Left lobe of liver (tissue), 2 donors: ENCODE measurements around the gene ENTREP3. TPM values are rescaled to one million over a fixed set of nuclear protein-coding genes. Genes with fewer than 3 reads are reported as not detected.

ENCODE experiments used
- ATAC-seq: fragments of 200-7000 bp; cut with Tn5 transposase; one replicate; pipeline ENCODE4 v1.9.1; 2020; ENCODE audit warnings: mild to moderate bottlenecking, moderate library complexity
- DNase-seq: peaks from one replicate; pipeline ENCODE4 v3.0.0-alpha.2; 2020; ENCODE audit warnings: low spot score
- total RNA-seq: library from RNA; stranded (reverse); gene quantifications from one replicate; pipeline ENCODE4 v1.2.1, GENCODE V29; 2021
- donor health status: DM: no; HTN: no; CAD: no; lungs with moderate emphysema.
- donor health status: DM: no; HTN: yes; CAD: no.

The ENTREP3 gene
- total RNA-seq, 1 donor from 2014 or later = 9.6 TPM

DNA sequence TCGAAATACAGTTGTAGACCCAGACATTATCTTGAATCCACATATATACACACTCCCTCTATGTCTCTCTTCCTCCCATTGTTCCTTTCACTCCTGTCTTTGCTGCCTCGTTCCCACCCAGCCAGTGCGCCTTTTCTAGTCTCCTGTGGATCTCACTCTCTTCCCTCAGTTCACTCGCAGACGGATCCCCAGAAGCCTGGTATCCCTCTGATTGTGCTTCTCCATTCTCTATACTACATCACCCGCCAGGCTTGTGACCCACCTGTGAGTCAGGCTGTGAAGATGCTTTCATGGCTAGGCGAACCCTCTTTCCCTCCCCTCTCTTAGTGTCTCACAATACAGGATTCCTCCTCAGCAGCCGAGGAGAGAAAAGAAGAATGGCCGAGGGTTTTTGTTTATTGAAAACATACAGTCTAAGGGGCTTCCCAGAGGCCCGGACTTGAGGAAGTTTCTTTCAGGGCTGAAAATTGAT is 23.4 kb upstream of the ENTREP3 start:
- ATAC-seq (no peak), DNase-seq (no peak)

DNA sequence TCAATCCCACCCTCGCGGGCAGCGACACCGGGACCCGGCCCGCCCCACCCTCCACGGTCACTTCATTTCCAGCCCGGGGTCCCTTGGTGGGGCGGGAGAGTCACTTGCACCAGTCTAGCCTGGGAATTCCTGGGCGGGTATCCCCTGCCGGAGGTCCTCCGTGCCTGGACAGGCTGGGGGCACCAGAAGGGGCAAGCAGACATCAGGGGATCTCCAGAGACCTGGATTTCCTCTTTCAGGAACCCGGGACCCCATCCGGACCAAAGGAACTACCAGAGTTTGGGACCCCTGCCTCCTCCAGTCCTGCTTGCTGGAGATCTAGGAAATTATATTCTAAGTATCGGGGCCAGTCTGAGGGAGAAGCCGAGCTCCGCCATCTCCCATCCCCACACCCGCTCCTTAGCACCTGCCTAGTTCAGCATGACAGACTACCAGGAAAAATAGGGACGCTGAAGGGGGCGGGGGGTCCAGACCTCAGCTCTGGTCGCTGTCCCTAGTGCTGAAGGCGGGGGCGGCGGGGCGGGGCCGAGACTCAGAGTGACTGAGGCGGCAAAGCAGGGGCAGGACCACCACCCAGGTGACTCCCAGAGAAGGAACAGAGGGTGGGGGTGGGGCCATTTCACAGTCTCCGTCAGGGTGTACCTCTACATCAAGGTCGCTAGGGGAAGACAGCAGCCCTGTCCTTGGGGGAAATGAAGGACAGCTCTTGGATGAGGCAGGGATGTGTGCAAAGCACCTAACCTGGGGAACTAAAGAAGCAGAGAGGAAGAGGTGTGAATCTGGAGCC is 22.8 kb upstream of the ENTREP3 start:
- peak; percentile 7 for ATAC-seq

DNA sequence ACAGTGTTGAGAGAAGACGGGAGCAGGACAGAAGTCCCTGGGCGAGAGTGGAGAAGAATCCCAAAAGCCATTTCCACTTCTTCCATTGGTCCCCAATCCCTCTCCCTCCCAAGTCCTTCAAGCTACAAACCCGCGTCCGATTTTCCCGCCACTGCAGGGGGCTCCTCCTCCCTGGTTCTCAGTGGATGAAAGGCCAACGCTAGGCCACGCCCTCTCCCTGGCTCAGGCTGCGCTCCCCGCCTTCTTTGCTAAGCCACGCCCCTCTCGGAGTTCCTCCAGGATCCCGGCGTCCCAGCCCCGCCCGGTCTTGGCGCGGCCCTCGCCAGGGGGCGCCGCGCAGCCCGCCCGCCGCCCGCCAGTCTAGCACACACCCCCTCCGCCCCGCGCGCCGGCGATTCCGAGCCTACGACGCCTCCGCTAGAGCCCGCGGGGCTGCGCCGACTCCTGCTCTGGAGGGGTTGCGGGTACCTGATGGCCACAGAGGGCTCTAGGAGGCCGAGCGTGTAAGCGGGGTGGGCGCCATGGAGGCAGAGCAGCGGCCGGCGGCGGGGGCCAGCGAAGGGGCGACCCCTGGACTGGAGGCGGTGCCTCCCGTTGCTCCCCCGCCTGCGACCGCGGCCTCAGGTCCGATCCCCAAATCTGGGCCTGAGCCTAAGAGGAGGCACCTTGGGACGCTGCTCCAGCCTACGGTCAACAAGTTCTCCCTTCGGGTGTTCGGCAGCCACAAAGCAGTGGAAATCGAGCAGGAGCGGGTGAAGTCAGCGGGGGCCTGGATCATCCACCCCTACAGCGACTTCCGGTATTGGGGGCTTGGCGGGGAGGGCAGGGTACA is 22.0 kb upstream of the ENTREP3 start, which contains the start of gene HCN3:
TSS of gene HCN3 (plus strand) at position 394 of the 832 bp plus-strand sequence. CDS start at position 522, 128 bp downstream.
- DNase-seq = peak; percentile 98
- peak; percentile 86 for ATAC-seq

More for the DNA sequence above, 22.8 kb upstream of the ENTREP3 start:
- DNase-seq = no peak

DNA sequence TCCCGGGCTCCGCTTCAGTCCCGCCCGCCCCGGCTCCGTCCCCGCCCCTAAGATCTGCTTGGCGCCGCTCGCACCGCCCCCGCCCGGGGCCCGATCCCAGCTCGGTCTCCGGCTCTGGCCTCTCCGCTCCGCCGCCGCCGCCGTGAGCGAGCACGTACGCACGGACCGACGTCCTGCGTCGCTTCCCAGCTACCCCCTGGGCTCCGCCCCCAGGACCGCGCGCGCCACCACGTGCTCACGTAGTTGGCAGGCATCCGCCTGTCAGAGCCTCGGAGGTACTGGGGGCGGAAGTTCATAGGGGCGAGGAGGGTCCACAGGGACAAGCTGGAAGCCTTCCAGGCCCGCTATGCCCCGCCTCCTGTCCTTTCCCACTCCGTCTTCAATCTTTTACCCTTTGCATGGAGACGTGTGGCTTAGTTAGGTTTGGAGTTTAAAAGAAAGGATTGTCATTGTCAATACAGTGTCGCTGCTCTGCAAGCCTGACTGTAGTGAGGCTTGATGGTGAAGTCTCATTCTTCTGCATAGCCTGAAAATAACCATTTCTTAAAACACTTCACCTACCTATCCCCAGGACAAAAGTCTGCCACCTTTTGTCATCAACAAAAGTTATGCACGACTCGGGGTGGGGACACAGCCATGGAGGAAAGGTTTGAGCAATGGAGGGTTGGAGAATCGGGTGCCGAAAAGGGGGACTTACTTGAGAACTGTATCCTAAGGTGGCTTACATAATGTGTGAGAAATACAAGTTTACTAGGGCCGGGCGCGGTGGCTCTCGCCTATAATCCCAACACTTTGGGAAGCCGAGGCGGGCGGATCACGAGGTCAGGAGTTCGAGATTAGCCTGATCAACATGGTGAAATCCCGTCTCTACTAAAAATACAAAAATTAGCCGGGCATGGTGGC is 18.3 kb upstream of the ENTREP3 start, which contains the start of gene CLK2:
TSS of gene CLK2 (minus strand) at position 162 of the 903 bp plus-strand sequence. CDS start 2,527 bp downstream, outside the sequence.
- DNase-seq (peak; percentile 97), ATAC-seq (peak; percentile 82)

DNA sequence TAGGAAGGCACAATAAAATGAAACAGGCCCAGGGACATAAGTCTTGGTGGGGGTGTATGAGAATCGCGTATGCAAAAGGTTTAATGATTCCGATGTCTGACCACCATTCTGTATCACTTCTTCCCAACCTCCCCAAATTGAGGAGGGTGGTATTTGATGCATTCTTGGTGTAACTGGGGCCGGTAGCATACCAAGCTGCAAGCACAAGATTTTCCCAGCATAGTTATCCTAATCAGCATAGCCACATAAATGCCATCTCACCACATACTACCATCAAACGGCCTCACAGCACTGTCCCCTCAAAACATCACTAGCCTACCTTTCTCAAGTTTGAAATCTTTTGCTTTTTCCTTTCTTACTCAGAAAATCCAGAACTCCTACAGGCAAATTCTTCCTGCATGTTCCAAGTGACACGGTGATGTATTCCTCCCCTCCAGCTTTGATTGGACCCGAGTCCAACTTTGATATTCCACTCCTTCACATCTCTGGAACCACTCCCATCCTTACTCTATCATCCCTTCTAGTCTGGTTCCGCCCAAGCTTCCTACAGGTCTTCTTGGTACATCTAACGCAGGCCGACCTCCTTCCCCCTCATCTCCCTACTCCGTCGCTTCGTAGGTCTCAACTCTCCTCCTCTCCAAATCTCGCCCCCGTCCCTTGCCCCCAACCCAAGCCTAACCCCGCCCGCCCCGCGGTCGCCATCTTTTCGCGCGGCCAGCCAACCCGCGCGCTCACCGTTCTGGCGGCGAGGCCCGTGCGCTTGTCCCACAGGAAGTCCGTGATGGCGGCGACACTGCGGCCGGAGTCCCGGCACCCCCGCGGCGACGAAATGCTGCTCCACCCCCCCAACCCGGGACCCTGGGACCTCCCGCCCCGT is 17.4 kb upstream of the ENTREP3 start:
- DNase-seq = no peak
- ATAC-seq = peak; percentile 33

DNA sequence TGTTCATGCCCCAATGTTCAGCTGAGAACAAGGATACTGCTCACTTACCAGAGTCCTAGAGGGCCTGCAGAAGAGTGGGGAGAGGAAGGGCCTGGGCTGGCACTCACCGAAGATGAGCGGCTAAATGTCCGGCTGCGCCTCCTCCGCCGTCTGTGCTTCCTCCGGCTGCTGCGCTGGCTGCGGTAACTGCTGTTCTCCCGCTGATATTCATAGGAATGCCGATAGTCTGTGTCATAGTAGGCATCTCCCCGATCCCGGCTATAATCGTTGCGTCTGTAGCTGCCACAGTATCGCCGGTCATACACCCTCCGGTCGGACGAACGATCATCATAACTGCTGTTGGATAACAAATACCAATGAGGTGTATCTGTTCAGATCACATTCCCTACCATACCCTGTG is 14.1 kb upstream of the ENTREP3 start:
- ATAC-seq (no peak), DNase-seq (no peak)

DNA sequence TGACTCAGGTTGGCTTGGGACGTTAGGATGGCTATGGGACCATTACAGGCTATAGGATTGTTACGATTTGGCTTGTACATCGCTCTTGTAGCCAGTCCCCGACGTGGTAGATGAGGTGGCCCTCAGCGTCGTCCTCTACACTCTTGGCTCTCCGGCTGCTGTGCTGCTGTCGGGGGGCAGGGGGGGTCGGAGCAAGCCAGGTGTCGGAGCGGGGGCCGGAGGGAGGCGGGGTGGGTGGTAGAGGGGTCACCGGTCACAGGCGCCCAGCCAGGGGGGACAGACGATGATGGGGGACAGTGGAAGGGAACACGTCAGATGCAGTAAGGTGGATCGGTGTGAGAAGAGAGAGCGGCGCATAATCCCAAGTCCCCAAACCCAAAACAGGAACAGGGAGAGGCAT is 13.3 kb upstream of the ENTREP3 start:
- no peak for ATAC-seq
- no peak for DNase-seq

DNA sequence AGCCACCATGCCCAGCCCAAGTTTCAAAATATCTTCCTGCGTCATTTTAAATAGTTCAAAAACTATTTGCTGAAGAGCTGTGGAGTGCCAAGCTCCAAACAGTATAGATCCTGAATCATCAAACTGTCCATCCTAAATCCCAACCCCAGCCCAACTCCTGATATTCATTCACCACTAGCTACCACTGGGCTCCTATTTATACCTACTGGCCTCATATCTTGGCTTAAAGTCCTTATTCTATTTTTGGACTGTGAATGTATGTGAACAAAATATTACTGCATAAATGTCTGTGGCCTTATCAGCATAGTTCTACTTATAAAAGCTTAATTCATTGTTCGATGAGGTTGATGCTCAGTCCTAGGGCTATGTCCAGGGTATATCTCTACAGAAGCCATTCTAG is 12.1 kb upstream of the ENTREP3 start:
- DNase-seq = no peak
- no peak for ATAC-seq

DNA sequence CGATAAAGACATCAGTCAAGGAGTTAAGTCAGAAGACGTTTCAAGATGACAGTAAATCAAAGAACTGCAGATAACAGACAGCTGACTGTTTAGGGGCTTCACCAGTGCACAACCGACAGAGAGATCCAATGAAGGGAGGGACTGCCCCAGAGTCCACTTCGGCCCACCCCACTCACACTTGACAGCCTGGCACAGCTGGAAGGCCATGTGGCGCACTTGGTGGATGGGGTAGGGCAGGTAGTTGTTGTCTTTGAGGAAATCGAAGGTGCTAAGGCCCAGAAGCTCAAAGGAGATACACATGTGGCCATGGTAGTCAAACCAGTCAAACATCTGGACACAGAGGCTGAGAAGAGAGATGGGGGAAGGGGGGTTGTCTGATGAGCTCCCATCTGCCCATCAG is 11.3 kb upstream of the ENTREP3 start:
- no peak for ATAC-seq
- no peak for DNase-seq

DNA sequence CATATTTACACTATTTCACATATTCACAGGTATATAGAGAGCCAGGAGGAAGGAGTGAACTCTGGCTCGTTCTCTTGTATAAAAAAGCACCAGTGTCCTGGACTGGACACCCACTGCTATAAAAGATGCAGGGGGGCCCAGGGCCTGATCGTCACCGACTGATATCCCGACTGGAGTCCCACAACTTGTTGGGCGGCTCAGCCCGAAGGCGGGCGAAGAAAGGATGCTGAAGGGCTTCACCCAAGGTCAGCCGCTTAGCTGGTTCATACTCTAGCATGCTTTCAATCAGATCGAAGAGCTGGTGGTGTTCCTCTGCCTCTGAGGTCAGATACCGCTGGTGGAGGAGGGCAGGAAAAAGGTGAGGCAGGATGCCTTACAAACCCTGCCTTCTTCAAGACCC is 7.8 kb upstream of the ENTREP3 start:
- DNase-seq = no peak
- no peak for ATAC-seq

DNA sequence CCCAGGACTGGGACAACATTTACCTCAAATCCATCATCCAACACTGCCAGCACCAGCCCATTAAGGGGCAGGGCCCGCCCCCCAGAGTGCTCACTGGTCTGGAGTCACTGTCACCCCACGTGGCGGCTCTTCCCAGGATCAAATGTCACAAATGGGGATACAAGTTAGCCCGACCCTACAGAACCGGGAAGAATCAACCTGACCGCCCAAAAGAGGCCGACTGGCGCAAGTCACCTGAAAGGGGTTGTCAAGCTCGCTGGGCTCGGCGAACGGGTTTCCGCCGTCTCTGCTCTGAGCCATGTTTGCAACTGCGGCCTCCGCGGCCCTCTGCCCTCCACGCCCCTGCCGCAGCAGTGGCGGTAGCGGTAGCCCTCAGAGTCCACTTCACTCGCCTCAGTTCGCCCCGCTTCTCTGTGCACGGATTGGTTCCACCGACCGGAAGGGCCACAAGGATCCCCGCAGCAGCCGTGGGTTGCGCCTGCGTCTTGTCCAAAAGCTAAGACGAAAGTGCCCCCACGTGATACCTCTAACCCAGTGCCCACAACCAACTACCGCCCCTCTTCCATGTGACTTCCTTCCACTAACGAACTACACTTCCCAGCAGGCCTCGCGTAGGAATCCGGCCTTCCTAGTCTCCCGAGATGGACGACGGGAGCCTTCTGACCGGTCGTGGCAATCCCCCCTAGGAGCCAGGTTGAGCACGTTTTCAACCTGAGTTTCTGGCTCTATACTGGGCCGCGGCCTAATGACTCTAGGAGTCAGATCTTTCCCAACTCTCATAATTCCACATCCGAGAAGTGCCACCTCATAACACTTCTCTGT is 6.8 kb upstream of the ENTREP3 start, which contains the start of gene SCAMP3:
TSS of gene SCAMP3 (minus strand) at position 509 of the 822 bp plus-strand sequence. CDS start at position 300, 209 bp downstream.
- peak; percentile 97 for DNase-seq
- ATAC-seq = peak; percentile 96

DNA sequence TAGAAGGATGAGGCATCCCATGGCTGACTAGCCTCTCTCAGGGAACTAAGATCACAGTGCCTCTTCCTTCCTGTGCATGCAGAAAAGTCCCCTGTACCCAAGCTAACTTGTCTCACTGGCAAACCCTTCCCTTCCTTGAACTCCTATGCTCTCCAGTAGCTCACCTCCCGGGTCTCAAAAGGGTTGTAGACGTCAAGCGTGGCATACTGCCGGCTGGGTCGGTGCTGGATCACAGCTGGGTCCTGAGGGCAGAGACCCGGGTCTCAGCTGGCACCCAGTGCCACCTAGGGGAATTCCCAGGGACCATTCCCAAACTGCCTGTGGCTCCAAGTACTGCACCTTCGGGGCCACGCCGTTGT is 6.2 kb upstream of the ENTREP3 start:
- no peak for ATAC-seq
- no peak for DNase-seq

DNA sequence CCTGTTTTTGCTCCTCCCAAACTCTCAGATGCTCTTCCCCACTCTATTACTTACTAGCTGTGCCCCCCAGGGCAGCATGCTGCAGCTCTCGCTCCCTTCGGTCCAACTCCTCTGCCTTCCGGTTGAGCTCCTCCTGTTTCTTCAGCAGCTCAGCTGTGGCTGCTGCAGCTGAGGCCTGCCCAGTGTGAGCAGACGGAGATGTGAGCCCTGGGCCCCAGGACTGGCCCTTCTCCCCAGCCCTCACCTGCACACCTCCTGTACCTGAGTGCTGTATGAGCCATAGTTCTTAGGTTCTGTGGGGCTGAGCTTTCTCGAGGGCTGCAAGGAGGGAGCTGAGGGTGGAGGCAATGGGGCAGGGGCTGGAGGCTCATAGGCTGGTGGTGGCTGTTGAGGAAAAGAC is 5.0 kb upstream of the ENTREP3 start:
- DNase-seq = no peak
- no peak for ATAC-seq

DNA sequence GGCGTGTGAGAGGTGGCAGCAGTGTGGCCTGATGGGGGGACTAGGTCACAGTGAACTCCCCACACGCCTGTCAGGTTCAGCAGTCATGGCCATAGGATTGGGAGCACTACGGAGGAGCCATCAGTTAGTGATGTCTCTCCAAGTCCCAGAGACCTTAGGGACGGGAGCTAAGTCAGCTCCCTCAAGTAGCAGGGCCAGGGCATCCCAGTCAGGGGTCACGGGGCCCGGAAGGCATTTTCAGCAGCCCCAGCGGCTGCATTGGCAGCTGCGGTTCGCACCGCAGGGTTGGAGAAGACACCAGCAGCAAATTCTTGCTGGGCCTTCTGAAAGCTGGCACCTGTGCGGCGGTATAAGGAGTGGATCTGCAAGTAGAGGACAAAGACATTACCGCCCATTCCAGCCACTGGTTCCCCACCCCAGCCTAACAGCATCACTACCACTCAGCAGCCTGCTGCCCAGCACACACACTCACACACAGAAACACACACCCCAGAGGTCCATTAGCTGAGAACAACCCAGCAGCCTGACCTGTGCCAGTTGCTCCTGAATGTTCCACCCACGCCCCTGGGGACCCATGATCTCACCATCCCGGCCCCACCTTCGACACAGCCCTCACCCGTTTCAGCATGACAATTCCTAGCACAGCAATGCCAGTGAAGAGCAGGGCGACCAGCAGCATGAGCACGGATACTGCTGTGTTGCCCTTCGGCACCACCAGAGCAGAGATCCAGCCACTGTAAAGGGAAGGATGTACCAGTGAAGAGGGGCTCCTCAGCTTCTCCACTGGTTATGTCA is 972 bp upstream of the ENTREP3 start:
- ATAC-seq (peak; percentile 5), DNase-seq (no peak)

DNA sequence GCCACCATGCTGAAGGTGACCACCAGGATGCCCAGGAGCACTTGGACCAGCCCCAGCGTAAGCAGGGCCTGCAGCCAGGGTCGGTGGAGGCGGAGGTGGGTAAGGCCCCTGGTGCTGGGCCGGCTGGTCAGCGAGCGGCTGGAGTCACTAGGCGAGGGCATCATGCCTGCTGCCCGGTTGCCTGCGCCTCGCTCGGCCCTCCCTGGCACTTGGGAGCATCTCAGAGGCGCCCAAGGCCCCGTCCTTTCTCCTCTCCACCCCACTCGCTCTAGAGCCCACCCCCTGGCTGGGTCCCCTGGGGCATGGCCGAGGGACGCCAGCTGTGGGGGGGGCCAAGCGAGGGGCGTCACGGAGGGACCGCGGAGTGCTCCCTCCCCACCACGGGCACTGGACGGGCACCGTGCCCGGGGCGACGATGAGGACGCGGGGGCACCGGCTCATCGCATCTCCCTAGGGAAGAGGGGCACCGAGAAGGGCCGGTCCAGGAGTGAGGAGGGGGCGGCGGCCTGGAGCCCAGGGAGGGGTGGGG is 505 bp downstream of the ENTREP3 start:
- ATAC-seq (no peak), DNase-seq (no peak)

DNA sequence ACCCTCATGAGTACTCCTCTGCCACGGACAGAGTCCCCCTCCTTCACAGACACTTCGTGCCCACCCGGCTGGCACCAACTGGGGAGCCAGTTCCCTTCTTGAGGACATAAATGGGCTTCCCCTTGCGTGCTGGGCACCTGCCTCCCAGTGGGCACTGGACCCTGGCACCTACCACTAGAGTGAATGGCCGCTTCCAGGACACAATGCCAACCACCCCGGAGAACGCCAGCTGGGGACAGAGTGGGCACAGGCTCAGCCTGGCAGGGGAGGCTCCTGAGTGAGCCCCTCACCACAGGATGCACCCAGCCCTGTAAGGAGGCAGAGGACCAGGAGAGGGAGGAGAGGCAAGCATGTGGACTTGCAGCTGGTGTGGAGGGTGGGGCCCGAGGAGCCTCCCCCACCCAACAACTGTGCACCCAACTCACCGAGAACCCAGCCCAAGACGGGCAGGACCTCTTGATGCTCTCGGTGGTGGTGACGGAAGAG is 1.0 kb downstream of the ENTREP3 start:
- no peak for DNase-seq
- no peak for ATAC-seq

DNA sequence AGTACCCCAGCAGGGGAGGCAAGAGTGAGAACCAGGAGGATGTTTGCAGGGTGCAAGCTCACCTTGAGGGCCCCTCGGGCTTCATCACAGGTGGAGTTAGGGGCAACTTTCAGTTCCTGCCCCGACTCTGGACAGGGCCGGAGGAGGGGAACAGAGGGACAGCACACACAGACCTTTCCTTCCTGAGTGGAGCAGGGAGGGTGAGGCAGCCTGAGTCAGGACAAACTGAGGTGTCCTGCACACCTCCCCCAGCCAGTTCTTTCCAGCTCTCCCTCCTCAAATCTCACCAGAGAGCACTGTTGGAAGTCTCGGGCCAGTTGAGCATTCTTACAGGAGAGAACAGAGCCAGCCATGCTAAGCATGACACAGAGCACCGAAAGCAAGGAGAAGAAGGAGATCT is 1.5 kb downstream of the ENTREP3 start:
- DNase-seq (no peak), ATAC-seq (no peak)

DNA sequence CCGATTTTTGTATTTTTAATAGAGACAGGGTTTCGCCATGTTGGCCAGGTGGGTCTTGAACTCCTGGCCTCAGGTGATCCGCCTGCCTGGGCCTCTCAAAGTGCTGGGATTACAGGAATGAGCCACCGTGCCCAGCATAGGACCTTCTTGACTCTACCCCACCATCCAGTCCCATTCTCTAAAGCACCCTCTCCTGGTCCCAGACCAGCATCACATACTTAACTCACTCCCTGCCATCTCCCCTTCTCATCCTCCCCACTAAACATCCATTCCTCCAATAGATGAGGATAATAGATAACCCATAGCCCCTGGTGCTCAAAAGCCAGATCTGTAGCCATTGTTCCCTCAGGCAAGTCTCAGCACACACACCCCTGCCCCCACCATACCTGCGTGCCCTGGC is 2.1 kb downstream of the ENTREP3 start:
- no peak for DNase-seq
- no peak for ATAC-seq
